HG02870 (cell line): Measurements from ENCODE around the gene QTRT2.

ENCODE experiments used
- ATAC-seq: cut with Tn5 transposase; IDR thresholded peaks from one replicate; pipeline ENCODE4 v1.9.1; 2021; ENCODE audit warnings: mild to moderate bottlenecking, moderate library complexity; ENCODE audit not compliant: unreplicated experiment

Gene QTRT2

DNA sequence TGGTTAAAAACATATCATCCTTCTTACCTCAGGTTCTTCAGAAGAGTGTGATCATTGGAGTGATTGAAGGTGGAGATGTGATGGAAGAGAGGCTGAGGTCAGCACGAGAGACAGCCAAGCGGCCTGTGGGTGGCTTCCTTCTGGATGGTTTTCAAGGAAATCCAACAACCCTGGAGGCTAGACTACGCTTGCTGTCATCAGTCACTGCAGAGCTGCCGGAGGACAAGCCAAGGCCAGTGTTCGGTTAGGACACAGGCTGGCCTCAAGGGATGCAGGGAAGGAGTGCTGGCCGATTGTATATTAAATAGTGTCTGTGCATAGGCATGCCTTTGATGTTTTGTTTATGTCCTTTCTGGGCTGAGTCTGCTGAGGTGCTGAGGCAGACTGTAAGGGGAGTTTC lies 20.2 kb downstream of the QTRT2 start:
- no peak for ATAC-seq

- no peak for ATAC-seq
These were observed 21.6 kb downstream of the QTRT2 start for GRCh38 chr3:114078126-114078525.

DNA sequence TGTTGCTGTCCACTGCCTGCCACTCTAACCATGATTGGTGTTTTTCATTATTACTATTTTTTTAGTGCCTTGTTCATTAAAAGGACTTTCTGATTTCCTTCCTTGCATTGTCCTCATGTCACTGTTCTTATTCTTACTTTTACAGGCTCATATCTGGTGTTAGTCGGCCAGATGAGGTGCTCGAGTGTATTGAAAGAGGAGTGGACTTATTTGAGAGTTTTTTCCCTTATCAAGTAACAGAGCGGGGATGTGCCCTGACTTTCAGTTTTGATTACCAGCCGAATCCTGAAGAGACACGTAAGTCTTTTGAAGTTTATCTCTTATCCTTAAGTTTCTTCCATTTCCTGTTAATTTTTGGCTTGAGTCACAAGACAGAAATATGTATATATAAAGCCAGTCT lies 23.2 kb downstream of the QTRT2 start:
- ATAC-seq = no peak

GRCh38 chr3:114080201-114080600 lies 23.7 kb downstream of the QTRT2 start:
- no peak for ATAC-seq

GRCh38 chr3:114081037-114081436 lies 24.5 kb downstream of the QTRT2 start:
- no peak for ATAC-seq

DNA sequence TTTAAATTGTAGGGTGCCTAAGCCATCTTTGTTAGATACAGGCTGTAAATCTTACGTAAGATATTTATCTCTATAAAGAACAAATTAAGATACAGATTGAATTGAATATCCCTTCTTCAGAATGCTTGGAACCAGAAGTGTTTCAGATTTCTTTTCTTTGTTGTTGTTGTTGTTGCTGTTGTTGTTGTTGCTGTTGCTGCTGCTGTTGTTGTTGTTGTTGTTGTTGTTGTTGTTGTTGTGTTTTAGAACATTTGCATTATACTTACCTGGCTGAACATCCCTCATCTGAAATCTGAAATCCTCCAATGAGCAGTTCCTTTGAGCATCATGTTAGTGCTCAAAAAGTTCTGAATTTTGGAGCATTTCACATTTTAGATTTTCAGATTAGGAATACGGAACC lies 26.6 kb downstream of the QTRT2 start:
- ATAC-seq = no peak

DNA sequence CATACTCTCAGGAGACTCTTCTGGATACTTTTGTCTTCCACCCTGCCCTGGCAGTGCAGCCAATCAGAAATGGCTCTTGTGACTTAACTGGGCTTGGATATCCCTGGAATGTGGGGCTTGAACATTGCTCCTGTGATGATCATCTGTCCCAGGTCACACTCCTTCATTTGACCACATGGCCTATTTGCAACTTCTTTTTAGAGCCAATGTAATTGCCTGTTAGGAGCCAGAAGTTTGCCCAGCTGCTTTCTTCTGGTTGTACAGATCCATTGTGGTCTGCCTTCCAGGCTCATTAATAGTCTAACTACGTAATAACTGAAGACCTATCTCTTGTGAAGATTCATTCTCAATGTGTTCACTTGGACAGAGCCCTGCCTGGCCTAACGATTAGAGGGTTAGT lies 29.8 kb downstream of the QTRT2 start:
- ATAC-seq = no peak

- no peak for ATAC-seq
These were observed 33.1 kb downstream of the QTRT2 start for GRCh38 chr3:114089675-114090074.

DNA sequence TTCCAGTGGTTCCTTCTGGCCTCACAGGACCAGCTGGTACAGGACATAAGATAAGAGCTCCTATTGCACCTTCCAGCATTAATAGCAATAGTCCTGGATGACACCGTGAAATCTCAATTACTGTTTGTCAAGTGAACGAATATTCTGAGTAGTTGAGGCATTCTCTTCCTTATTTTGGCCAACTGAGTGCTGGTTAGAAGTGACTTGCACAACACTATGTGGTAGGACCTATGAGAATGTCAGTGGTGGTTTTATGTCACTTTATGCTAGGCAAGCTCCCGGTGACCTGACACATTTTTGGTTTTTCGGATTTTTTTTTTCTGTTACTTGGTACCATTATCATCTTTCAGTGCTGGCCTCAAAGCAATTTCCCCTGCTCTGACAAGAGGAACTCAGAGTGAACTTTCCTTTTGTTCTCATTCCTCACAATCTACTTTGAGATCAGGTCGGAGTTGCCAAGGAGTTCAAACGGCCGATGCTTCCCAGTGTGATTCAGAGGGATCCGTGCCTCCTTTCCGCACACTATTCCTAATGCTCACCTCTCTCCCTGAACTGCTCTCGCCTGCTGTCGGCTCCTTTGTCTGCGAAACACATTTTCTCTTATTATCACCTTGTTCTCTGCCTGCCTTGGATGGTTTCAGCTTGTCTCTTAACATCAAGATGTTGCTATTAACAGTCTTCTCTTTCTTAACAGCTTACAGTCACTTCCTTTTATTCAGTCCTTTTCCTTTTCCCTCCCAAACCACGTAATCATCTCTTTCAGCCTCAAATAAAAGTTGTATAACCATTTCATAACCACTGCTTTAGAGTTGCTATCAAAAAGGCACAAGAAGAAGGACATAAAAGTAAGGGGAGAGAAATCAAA lies 35.8 kb downstream of the QTRT2 start:
- no peak for ATAC-seq

GRCh38 chr3:114093016-114093380 lies 36.5 kb downstream of the QTRT2 start:
- no peak for ATAC-seq

GRCh38 chr3:114093596-114093995 lies 37.1 kb downstream of the QTRT2 start:
- no peak for ATAC-seq

DNA sequence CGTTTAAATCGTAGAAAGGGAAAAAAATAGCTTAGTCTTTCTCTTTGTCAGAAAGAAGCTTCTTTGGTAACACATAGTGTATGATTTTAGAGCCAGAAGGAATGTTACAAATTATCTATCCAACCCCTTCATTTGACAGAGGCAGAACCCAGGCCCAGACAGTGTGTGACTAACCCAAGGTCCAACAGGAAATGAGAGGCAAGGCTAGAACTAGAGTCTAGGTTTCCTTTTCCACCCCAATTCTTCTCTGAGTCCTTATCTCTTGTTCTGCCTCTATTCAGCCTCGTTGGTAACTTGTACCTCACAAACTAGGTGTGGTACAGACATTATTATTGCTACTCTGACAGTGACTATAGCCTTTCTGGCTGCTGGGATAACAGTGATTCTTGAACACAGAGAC lies 39.3 kb downstream of the QTRT2 start:
- no peak for ATAC-seq

DNA sequence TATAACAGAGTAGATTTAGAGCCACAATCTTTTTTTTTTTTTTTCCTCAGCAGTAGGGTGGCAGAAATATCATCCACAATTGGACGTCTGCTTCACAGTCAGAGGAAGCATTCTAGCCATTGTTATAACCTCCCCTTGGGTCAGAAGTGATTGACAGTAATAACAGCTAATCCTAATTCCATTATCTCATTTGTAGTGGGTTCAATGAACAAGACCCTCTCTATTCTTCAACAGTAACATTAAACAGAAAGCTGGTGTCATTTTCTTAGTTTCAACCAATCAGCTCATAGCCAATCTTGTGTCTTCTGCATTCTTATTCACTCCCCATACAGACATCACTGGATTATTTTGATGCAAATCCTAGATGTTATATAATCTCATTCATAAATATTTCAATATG lies 44.6 kb downstream of the QTRT2 start:
- ATAC-seq = no peak

DNA sequence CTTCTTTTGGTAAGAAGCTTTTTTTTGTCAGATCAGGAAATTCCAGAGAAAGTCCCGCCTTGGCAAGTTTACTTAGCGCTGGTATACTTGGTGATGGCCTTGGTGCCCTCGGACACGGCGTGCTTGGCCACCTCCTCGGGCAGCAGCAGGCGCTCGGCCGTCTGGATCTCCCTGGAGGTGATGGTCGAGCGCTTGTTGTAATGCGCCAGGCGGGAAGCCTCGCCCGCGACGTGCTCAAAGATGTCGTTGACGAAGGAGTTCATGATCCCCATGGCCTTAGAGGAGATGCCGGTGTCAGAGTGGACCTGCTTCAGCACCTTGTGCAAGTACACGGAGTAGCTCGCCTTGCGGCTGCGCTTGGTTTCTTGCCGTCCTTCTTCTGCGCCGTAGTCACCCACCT lies 46.6 kb downstream of the QTRT2 start:
- ATAC-seq = no peak

GRCh38 chr3:114103858-114104257 lies 47.3 kb downstream of the QTRT2 start:
- ATAC-seq = no peak

DNA sequence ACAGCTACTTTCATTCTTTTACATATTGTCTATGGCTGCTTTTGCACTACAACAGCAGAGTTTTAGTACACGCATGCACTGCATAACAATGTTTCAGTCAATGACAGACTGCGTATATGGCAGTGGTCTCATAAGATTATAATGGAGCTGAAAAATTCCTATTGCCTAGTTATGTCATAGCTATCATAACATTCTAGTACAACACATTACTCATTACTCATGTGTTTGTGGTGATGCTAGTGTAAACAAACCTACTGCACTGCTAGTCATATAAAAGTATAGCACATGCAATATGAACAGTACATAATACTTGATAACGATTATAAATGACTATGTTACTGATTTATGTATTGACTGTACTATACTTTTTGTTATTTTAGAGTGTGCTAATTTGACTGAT lies 47.9 kb downstream of the QTRT2 start:
- ATAC-seq = no peak

DNA sequence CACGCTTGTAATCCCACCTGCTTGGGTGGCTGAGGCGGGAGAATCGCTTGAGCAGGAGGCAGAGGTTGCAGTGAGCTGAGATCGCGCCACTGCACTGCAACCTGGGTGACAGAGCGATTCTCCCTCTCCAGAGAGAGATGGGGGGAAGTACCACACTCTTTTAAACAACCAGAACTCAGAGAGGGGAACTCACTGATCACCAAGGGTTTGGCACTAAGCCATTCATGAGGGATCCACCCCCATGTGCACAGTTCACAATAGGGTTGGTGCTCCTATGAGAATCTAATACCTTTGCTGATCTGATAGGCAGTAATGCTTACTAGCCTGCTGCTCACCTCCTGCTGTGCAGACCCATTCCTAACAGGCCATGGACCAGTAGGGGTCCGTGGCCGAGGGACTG lies 51.6 kb downstream of the QTRT2 start:
- ATAC-seq = no peak

DNA sequence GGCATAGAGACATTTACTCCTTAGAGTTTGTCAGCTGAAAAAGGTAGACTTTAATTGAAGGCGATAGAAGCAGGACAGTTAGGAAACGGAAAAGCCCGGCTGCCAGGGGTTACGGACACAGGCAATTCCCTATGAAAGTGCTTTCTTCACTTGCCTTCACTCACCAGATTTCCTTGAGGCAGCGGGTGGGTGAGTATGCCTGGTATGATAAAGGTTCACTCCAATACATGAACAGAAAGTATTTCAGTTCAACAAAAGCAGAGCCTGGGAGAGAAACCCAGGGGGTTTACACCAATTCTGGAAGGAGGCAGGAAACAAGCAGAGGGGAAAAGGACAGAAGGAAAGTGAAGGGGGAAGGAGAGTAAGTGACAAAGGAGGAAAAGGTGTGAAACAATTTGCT lies 53.9 kb downstream of the QTRT2 start:
- ATAC-seq = no peak

GRCh38 chr3:114111060-114111770 lies 54.7 kb downstream of the QTRT2 start:
- no peak for ATAC-seq

- no peak for ATAC-seq
These were observed 56.2 kb downstream of the QTRT2 start for GRCh38 chr3:114112696-114113095.

DNA sequence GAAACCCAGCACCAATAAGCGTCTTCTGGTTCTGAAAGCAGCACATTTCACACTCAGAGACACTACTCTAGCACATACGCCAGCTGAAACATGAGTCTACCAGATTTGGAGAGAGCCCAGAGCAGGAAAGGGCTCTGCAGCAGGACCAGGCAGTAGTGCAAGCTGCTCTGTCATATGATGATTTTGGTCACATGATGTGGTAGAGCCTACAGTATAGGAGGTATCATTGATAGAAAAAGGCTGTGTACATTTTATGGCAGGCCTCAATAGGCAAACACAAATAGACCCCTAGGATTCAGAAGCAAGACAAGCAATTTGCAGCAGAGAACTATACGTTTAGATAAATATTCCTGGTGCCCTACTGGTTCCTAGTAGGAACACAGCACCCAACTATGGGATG lies 58.2 kb downstream of the QTRT2 start:
- no peak for ATAC-seq

DNA sequence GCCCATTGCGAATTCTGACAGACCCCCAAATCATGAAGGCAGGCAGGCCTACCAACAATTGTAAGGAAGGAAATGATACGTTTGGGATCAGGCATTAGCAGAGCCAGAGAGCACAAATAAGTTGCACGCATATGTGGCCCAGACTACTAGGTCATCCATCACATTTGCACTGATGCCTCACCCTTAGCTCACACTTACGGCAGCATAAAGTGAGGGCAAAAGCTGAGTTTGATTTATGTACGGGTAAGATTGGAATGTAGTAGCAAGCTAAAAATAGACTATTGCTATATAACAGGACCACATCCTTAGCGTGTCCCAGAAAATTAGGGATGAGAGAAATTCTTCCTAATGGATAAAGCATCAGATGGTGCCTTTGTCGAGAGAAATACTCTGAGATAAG lies 58.6 kb downstream of the QTRT2 start:
- ATAC-seq = no peak

DNA sequence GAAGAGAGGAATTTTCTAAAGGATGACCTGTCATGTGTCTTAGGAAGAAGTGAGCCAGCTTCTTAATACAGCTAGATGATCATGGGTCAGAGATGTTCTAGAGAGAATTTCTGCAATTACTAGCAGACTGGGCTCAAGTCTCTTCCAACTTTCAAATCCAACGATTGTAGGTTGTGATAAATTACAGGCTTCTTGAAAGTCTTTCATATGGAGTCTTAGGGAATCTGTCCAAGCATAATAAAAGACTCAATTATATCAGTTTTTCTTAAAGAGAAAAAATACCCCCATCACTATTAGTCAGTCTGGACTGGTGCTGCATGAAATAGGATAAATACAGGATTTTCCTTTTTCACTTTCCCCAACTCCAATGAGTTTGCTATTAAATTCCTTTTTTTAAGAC lies 63.2 kb downstream of the QTRT2 start:
- ATAC-seq = no peak
